A172 (cell line): ENCODE measurements around the gene LRMDA. TPM values are rescaled to one million over a fixed set of nuclear protein-coding genes. Genes with fewer than 3 reads are reported as not detected.
A peak's percentile ranks its signal among the peaks of the same experiment; 100 is the strongest.

ENCODE experiments used
- DNase-seq: peaks from one replicate; pipeline ENCODE4 v3.0.0-alpha.2; 2015; ENCODE audit warnings: low spot score
- total RNA-seq: library from RNA; depleted of rRNA; stranded (reverse); fragments of >200 nt; shearing (Covaris generic); gene quantifications from 2 replicates; pipeline ENCODE4 v1.2.3, GENCODE V29; 2014

Gene LRMDA
- total RNA-seq, 1 experiment from 2014 or later, result not detected

DNA sequence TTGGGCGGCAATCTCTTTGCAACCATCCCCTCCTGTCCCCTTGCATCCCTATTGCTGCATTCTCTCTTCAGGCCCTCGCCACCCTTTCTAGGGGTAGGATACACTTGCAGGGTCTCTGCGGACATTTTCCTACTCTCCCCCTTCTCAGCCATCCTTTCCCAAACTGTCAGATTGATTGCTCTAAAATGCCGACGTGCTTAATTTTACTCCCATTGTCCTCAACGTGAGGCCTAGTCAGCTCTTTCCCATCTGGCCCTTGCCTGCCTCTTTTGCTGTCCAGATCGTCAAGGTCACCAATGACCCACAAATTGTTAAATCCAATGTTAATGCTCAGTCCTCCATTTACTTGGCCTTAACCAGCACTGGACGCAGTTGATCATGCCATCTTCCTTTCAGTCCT lies 12.7 kb upstream of the LRMDA start:
- DNase-seq, result no peak

DNA sequence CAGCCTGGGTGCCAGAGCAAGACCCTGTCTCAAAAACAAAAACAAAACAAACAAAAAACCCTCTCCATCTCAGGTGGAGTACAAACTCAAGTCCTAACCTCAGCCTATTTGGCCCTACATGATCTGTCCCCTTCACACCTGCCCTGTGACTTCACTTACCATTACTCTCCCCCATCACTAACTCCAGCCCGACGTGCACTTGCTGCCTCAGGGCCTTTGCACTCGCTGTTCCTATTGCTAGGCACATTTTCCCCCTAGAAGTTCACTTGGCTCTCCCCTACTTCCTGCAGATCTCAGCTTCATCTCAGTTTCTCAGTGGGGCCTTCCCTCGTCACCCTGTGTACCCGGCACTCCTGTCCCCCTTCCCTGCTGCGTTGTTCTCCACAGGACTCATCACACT lies 8.5 kb upstream of the LRMDA start:
- no peak for DNase-seq

DNA sequence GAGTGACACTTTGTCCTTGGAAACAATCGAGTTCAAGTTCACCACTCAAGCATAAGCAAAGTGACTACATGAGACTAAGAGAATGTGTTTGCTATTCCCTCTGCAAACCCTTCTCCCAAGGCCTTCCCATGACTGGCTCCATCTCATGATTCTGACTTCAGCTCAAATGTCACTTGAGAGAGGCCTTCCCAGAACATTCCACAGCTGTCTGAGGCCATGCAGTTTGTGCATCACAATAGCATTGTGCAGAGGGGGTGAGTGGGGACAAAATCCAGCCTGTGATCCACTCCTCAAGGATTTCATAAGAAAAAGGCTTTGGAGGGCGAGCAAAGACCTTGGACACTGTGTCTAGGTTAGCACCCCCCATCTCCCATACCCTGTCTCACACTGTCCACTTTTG lies 6.9 kb upstream of the LRMDA start:
- no peak for DNase-seq

DNA sequence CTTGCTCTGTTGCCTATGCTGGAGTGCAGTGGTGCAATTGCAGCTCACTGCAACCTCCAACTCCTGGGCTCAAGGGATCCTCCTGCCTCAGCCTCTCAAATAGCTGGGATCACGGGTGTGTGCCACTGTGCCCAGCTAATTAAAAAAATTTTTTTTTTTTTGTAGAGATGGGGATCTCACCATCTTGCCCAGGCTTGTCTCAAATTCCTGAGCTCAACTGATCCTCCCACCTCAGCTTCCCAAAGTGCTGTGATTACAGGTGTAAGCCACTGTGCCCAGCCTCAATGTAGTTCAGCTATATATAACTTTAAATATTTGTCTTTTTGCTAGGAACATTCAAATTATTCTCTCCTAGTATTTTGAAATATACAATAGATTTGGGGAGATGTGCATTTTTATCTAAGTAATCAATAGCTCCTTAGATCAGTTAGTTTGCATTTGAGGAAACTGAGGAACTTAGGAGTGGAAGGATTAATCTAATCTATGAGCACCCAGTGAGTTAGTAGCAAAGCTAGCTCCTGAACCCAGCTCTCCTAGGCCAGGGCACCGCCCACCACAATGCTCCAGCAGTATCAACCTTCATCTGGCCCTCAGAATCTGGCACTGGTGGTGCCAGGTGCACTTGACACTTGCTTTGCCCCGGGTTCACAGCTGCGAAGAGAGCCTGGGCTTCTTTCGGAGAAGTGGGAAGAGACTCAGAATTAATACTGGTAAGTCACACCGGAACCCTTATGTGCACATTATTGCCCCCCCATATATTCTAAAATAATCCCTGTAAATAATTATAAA lies 5.9 kb upstream of the LRMDA start:
- no peak for DNase-seq

DNA sequence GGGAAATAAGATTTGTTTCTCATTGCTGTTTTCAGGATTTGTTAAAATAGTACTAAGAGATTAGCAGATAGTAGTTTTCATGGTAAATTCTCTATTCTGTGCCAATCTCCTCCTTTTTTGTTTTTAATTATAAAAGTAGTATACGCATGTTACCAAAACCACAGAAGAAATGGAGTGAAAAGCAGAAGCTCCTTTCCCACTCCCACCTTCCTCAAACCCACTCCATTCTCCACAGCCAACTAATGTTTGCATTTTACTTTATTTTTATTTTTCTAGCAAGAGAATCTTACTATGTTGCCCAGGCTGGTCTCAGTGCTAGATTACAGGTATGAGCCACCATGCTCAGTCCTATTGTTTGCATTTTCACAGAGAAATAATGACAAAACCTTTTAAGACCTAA lies 4.5 kb upstream of the LRMDA start:
- no peak for DNase-seq

DNA sequence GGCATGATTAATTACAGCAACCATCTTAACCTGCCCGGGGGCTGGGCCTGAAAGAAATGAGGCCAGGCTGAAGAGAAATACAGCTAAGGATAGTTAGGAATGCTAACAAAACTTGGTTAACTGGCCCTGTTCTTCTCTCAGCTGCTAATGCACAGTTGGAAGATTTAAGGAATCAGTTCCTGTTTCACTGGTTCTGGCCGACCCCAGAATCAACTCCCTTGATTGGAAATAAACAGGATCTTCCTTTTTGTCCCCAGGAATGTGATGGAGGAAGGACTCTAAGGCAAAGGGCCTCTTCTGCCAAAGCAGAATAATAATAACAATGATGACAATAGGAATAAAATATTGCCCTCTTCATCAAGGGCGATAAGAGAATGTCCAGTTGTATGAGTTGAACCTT lies 3.5 kb upstream of the LRMDA start:
- no peak for DNase-seq

DNA sequence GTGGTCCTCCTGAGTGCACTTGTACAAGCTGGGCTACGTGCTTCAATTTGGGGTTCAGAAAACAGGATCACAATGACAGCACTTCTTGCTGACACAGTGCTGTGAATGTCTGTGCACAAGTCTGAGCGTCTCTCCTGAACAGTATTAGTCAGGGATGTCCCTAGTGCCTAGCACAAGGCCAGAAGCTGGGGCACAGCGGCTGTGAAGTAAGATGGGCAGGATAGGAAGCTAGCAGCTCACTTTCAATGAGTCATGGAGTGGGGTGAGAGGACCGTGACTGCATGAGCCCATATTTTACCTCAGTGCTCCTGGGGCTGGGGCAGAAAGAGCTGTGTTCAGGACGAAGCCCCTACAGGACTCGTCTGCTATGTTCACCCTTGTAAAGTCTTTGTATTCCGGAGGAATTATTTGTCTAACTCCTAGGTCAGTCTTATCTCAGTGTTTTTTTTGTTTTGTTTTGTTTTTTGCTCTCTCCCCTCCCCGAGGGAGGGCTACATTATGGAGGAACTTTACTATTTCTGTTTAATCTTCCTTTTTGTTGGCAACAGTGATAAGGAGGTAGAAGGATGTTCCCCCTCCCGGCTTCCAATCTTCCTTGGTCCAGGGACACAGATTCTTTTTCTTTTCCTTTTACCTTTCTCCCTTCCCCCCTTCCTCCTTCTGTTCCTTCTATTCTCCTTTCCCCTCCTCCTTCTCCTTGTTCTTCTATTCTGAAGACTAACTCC lies 2.8 kb upstream of the LRMDA start:
- DNase-seq, result peak; percentile 20

DNA sequence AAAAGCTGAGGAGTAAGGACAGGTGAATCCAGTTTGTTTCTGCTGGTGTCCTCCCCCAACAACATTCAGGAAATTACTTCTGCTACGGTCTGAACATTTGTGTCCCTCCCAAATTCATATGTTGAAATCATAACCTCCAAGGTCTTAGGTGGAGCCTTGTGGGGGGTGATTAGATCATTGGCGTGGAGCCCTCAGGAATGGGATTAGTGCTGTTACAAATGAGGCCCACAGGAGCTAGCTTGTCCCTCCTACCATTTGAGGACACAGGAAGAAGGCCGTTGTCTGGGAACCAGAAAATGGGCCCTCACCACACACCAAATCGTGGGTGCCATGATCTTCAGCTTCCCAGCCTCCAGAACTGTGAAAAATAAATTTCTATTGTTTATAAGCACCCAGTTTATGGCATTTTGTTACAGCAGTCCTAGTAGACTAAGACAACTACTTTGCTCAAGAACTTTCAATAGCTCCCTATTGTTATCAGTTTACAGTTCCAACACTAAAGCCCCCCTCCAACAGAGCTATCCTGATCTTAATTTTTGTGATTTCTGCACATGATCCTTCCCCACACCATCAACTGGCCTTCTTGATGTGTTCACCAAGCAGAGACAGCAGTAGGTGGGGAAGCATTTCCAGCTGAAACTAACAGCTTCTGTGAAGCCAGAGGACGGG lies 2.1 kb upstream of the LRMDA start:
- no peak for DNase-seq

DNA sequence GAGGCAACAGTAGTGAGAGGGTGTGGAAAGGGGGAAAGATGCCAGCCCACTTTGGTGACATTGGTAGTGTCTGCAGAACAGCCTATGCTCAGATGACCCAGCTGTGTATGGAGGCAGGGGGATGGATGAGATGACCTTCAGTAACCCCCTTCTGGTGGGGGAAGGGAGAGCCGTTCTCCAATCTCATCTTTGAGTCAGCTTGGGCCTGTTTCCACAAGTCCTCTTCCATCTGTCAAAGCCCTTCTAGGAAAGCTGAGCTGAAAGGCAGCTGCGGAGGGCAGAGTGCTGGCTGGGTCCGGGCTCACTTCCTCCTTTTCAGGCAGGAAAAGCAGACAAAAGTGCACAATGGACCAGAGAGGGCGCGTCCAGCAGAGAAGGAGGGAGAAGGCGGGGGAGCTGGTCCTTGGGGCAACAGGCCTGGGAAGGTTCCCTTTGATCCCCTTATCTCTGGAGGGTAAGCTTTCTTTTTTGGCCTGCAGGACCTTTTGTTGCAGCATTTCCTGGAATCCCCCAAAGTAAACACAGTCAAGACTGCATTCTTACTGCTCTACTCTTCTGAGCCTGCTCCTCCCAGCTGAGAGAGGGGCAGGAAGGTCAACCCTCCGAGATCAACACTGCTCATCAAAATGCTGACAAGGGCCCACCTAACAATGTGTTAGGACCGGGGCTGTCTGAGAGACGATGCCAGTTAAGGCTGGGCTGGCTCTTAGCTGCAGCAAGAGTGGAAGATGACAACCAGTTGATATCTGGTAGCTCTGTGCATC lies 1.2 kb upstream of the LRMDA start:
- no peak for DNase-seq

DNA sequence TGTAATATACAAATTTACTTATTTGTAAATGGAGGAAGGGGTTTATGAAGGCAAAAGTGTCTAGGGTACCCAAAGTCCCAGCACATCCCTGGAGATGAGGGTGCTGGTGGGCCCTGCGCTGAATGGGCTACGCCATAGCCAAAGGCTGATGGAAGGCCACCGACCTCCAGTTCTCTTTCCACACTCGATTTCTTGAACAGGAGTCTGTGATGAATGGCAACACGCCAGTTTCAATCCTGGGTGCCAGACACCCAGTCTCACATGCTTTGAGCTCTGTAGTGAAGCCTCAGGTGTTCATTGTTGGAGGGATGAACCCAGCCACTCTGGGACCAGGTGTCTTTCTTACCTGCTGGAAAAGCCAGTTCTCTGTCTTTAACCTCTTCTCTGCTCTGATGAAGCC lies 752 bp downstream of the LRMDA start:
- no peak for DNase-seq

DNA sequence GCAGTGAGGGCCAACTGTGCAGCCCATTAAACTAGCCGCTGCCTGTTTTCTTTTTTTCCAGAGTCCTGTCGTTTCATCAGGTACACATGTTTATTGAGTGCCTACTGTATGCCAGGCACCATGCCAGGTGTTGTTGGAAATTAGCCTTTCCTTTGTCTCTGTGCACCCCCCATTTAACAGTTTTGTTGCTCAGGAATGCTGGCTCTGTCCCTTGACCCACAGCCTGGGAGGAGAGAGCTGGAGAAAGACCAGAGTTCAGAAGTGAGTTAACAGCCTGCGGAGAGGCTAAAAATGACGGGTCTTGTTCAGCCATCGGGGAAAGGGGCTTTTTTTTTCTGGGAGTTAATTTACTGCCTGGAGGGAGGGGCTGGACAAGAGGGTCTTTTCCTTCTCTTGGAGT lies 1.3 kb downstream of the LRMDA start:
- no peak for DNase-seq

DNA sequence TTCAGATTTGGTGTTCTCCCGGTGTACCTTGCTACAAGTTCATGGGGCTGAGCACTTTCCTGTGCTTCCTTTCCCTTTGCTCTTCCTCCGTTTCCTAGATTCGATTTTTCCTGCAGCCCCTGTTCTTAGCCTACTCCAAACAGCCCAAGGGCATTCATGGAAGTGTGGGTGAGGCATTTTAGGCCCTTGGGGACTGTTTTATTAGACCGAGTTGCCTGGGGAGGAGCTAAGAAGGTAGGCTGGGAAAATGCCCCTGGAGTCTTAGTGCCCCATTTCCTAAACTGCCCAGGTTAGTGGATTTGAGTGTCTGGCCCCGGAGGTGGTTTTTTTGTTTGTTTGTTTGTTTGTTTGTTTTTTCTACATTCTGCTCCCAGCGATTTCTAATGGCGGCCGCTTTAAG lies 1.8 kb downstream of the LRMDA start:
- no peak for DNase-seq

DNA sequence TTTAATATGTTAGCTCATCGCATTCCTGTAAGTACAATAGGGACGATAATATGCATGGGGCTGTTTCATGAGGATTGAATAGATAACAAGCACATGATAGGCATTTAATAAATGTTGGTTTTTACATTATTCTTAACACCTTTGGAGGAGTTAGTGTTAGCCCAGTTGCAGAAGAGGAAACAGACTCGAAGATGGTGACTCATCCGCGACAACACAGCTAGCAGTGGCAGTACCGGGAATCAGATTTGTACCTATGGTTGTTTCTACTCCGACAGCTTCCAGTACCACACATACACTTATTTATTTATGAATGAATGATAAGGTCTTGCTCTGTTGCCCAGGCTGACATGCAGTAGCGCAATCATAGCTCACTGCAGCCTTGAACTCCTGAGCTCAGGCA lies 2.9 kb downstream of the LRMDA start:
- no peak for DNase-seq

DNA sequence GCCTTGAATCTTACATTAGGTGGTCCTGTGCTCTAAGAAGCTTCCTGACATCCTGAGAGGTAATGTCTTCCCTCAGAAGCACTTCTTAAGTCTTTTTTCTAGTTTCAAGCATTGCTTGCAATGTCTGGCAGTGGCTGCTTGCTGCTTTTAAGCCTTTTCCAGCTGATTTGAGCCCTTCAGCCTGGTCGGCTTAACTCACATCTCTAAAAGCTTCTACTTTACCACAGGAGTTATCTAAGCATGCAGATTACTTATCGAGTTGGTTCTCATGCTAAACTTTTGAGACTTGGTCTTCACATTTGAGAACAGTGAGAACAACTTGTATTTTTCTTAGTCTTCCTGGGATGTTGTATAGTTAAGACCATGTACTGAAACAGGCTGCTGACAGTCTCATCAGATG lies 3.9 kb downstream of the LRMDA start:
- DNase-seq, result no peak

DNA sequence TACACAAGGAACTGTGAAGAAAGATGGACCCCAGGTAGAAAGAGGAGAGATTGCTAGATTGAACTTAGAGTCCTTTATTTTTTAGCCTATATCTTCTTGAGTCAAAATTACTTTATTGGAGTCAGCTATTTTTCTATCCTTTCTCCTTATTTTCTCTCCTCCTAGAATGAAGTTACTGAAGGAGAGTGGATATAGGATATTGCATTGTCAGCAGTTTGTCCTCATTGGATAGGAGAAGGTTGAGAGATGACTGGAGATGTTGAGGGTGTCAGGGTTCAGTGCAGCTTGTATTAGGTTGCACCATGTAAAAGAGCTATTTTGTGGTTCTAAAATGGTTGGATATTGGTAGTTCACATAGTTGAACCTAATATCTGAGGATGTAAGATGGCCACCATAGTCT lies 5.5 kb downstream of the LRMDA start:
- DNase-seq, result no peak

DNA sequence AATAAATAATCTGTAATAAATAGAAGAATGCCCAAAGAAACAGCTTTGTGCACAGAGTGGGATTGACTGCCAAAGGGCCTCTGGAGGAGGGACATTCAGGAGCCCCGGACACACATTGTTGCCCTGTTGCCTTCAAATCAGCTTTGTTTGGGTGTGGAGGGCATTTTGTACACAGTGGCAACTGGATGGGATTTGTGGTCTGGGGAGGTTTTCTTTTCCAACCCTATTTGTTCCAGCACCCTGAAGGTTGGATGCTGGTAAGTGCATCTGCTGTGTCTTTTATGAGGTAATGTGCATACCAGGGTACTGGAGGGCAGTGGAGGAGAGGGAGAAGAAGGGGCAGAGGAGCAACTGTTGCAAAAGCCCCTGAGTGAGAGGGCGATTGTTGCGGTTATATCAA lies 6.3 kb downstream of the LRMDA start:
- DNase-seq, result no peak

DNA sequence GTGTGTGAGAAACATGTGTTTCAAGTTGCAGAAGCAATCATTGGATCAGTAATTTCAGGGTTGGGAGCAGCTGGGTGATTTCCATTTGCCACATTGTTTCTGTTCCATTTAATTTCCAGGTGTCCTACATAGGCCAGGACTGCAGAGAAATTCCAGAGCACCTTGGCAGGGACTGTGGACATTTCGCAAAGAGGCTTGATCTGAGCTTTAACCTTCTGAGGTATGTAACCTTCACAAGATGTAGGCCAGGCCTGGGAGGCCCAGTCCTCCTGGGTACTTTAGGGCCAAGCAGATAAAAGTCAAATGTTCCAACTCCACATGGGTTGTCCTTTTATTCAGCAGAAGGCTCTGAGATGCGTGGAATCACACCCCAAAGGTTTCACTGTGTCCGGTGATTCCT lies 6.9 kb downstream of the LRMDA start:
- no peak for DNase-seq

DNA sequence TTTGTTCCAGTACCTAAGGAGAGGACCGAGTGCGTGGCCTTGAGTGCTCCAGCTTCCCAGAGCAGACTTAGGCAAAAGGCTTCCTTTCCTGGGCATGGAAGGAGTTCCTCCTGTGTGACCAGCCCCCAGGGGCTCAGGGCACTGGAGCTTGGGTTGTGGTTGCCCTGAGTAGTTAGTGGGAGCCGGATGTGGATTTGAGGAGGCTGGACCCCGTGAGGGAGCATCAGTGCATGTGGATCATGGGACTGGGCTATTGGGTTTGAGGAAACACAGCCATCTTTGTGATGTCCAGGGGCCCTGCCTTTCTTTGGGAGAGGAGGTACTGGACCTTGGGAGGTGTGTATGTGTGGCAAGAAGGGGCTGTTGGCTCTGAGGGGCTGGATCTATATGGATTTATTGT lies 8.4 kb downstream of the LRMDA start:
- DNase-seq, result no peak

DNA sequence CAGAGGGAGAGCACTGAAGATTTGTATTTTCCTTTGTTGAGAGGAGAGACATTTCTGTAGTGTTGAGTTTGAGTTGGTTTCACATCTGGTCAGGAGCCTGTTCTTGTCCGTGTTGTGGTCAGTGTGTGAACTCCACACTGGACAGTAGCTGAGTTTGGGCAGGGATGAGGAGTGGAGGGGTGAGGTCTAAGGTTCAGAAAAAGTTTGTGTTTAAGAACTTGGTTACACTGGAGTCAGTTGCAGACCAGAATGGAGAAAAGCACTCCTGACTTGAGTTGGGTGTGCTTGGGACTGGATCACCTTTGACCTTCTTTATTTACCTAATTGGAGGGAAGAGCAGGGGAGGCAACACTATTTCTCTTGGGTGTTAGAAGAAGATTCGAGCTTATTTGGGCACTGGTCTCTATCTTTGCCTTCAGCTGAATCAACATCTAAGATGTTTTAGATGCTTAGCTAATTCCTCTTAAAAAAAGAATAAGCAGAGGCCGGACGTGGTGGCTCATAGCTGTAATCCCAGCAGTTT lies 8.9 kb downstream of the LRMDA start:
- DNase-seq, result no peak

DNA sequence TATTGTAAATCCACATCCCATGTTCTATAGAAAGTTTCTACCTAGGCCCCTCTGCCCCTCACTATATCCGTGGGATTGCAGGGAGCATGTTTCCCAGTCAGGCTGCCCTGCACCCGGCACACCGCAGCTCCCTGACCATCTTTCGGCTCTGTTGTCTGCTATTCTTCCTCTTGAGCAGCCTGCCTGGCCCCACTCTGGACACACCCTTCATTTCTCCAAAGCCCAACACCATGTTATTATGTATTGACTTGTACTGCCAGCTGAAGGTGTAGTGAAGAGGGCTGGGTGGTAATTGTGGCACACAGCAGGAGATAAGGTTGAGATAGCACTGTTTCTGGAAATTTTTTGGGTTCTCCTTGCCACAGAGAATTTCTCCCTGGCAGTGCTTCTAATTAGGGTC lies 9.8 kb downstream of the LRMDA start:
- DNase-seq, result no peak

DNA sequence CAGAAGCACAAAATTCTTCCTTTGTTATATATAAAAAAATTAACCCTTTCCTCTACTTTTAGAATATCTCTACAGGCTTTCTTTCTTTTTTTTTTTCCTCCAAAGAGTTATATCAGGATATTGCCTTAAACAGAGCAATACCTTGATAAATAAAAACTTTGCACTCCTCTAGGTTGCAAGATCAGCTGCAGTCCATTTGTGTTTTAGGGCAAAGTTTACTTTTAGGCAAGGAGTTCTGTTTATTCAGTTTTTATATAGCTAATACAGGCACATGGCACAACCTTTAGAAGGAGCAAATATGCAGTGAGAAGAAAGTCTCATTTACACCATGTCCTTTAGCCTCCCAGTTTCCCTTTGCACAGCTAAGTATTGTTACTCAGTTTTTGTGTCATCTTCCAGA lies 10.3 kb downstream of the LRMDA start:
- DNase-seq, result no peak

DNA sequence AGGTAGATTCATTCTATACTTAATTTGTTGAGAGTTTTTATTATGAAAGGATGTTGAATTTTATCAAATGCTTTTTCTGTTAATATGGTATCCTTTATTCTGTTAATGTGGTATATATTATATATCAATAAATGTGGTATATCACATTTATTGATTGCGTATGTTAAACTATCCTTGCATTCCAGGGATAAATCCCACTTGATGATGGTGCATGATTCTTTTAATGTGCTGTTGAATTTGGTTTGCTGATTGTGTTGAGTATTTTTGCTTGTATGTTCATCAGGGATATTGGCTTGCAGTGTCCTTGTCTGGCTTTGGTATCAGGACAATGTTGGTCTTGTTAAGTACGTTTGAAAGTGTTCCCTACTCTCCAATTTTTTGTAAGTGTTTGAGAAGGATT lies 11.9 kb downstream of the LRMDA start:
- DNase-seq, result no peak
